ENCODE data around the gene HABP2.

HABP2 gene

GRCh38 chr10:113552701-113553100, at the start of gene HABP2:
Gene HABP2 (plus strand): TSS chr10:113553053. CDS start chr10:113553122, 69 bp downstream.
- Histone ChIP-seq H3K9me3 (ENCODE audit: control insufficient read depth, insufficient read depth, low read depth, low read length) (no peaks in the 10 kb centered on the region), H3K27me3 (ENCODE audit: control insufficient read depth, insufficient read depth, low read length) (peaks cover 94% of the 10 kb centered on the region)

GRCh38 chr10:113503930-113504329, 48.9 kb upstream of the HABP2 start:
- peaks cover 3% of the 10 kb centered on the region; the same call in 1 of the 2 replicates for H3K27me3 ChIP-seq (ENCODE audit: control insufficient read depth, insufficient read depth, low read length)
- no peaks in the 10 kb centered on the region for H3K9me3 ChIP-seq (ENCODE audit: control insufficient read depth, insufficient read depth, low read depth, low read length)
- H3K4me3 ChIP-seq (ENCODE audit: low read depth, low read length): no peak overlapping the region
- H3K4me1 ChIP-seq (ENCODE audit: control insufficient read depth, insufficient read depth, low read length): no peaks in the 10 kb centered on the region
- H3K36me3 ChIP-seq (ENCODE audit: control insufficient read depth, insufficient read depth, low read length): no peaks in the 10 kb centered on the region
- no peak overlapping the region for H3K9ac ChIP-seq (ENCODE audit: low read length)
- no peak overlapping the region for H3K27ac ChIP-seq (ENCODE audit: low read depth, low read length)

More at GRCh38 chr10:113552701-113553100, at the start of gene HABP2:
- no peaks in the 10 kb centered on the region for H3K36me3 ChIP-seq (ENCODE audit: control insufficient read depth, insufficient read depth, low read length)
- H3K4me1 ChIP-seq (ENCODE audit: control insufficient read depth, insufficient read depth, low read length): peaks cover 3% of the 10 kb centered on the region; the same call in 1 of the 2 replicates
- H3K4me3 ChIP-seq (ENCODE audit: low read depth, low read length): no peak within 1 kb of the TSS
- H3K27ac ChIP-seq (ENCODE audit: low read depth, low read length): no peak within 1 kb of the TSS
- H3K9ac ChIP-seq (ENCODE audit: low read length): no peak within 1 kb of the TSS

- no peak overlapping the region for H3K4me3 ChIP-seq (ENCODE audit: low read depth, low read length)
- H3K27ac ChIP-seq (ENCODE audit: low read depth, low read length): no peak overlapping the region
- peaks cover 3% of the 10 kb centered on the region; the same call in 1 of the 2 replicates for H3K27me3 ChIP-seq (ENCODE audit: control insufficient read depth, insufficient read depth, low read length)
- H3K9ac ChIP-seq (ENCODE audit: low read length): no peak overlapping the region
- H3K9me3 ChIP-seq (ENCODE audit: control insufficient read depth, insufficient read depth, low read depth, low read length): no peaks in the 10 kb centered on the region
- no peaks in the 10 kb centered on the region for H3K36me3 ChIP-seq (ENCODE audit: control insufficient read depth, insufficient read depth, low read length)
- no peaks in the 10 kb centered on the region for H3K4me1 ChIP-seq (ENCODE audit: control insufficient read depth, insufficient read depth, low read length)
These were observed 48.4 kb upstream of the HABP2 start for GRCh38 chr10:113504423-113504822.

GRCh38 chr10:113506476-113506875, 46.4 kb upstream of the HABP2 start:
- H3K4me3 ChIP-seq (ENCODE audit: low read depth, low read length): no peak overlapping the region
- H3K9me3 ChIP-seq (ENCODE audit: control insufficient read depth, insufficient read depth, low read depth, low read length): no peaks in the 10 kb centered on the region
- H3K27ac ChIP-seq (ENCODE audit: low read depth, low read length): no peak overlapping the region
- no peak overlapping the region for H3K9ac ChIP-seq (ENCODE audit: low read length)
- H3K27me3 ChIP-seq (ENCODE audit: control insufficient read depth, insufficient read depth, low read length): peaks cover 3% of the 10 kb centered on the region; the same call in 1 of the 2 replicates
- no peaks in the 10 kb centered on the region for H3K4me1 ChIP-seq (ENCODE audit: control insufficient read depth, insufficient read depth, low read length)
- H3K36me3 ChIP-seq (ENCODE audit: control insufficient read depth, insufficient read depth, low read length): no peaks in the 10 kb centered on the region

- Histone ChIP-seq H3K27ac (ENCODE audit: low read depth, low read length) (no peak overlapping the region), H3K4me1 (ENCODE audit: control insufficient read depth, insufficient read depth, low read length) (no peaks in the 10 kb centered on the region), H3K27me3 (ENCODE audit: control insufficient read depth, insufficient read depth, low read length) (peaks cover 2% of the 10 kb centered on the region; the same call in 1 of the 2 replicates), H3K9ac (ENCODE audit: low read length) (no peak overlapping the region), H3K36me3 (ENCODE audit: control insufficient read depth, insufficient read depth, low read length) (no peaks in the 10 kb centered on the region), H3K4me3 (ENCODE audit: low read depth, low read length) (no peak overlapping the region), H3K9me3 (ENCODE audit: control insufficient read depth, insufficient read depth, low read depth, low read length) (0 out of 2 replicates have a peak, but pooled peaks cover 6% of the 10 kb centered on the region)
These were observed 41.4 kb upstream of the HABP2 start for GRCh38 chr10:113511419-113511818.

- H3K9ac ChIP-seq (ENCODE audit: low read length): no peak overlapping the region
- H3K27ac ChIP-seq (ENCODE audit: low read depth, low read length): no peak overlapping the region
- no peaks in the 10 kb centered on the region for H3K4me1 ChIP-seq (ENCODE audit: control insufficient read depth, insufficient read depth, low read length)
- H3K27me3 ChIP-seq (ENCODE audit: control insufficient read depth, insufficient read depth, low read length): peaks cover 2% of the 10 kb centered on the region; the same call in 1 of the 2 replicates
- H3K9me3 ChIP-seq (ENCODE audit: control insufficient read depth, insufficient read depth, low read depth, low read length): 0 out of 2 replicates have a peak, but pooled peaks cover 6% of the 10 kb centered on the region
- no peaks in the 10 kb centered on the region for H3K36me3 ChIP-seq (ENCODE audit: control insufficient read depth, insufficient read depth, low read length)
- no peak overlapping the region for H3K4me3 ChIP-seq (ENCODE audit: low read depth, low read length)
These were observed 37.7 kb upstream of the HABP2 start for GRCh38 chr10:113515161-113515560.

- H3K27me3 ChIP-seq (ENCODE audit: control insufficient read depth, insufficient read depth, low read length): peaks cover 2% of the 10 kb centered on the region; the same call in 1 of the 2 replicates
- no peaks in the 10 kb centered on the region for H3K36me3 ChIP-seq (ENCODE audit: control insufficient read depth, insufficient read depth, low read length)
- 0 out of 2 replicates have a peak, but pooled peaks cover 6% of the 10 kb centered on the region for H3K9me3 ChIP-seq (ENCODE audit: control insufficient read depth, insufficient read depth, low read depth, low read length)
- no peak overlapping the region for H3K9ac ChIP-seq (ENCODE audit: low read length)
- H3K27ac ChIP-seq (ENCODE audit: low read depth, low read length): no peak overlapping the region
- H3K4me3 ChIP-seq (ENCODE audit: low read depth, low read length): no peak overlapping the region
- no peaks in the 10 kb centered on the region for H3K4me1 ChIP-seq (ENCODE audit: control insufficient read depth, insufficient read depth, low read length)
These were observed 37.3 kb upstream of the HABP2 start for GRCh38 chr10:113515601-113516000.

- Histone ChIP-seq H3K27ac (ENCODE audit: low read depth, low read length) (no peak overlapping the region), H3K9me3 (ENCODE audit: control insufficient read depth, insufficient read depth, low read depth, low read length) (0 out of 2 replicates have a peak, but pooled peaks cover 6% of the 10 kb centered on the region), H3K27me3 (ENCODE audit: control insufficient read depth, insufficient read depth, low read length) (peaks cover 2% of the 10 kb centered on the region; the same call in 1 of the 2 replicates), H3K4me1 (ENCODE audit: control insufficient read depth, insufficient read depth, low read length) (no peaks in the 10 kb centered on the region), H3K36me3 (ENCODE audit: control insufficient read depth, insufficient read depth, low read length) (no peaks in the 10 kb centered on the region), H3K9ac (ENCODE audit: low read length) (no peak overlapping the region), H3K4me3 (ENCODE audit: low read depth, low read length) (no peak overlapping the region)
These were observed 36.8 kb upstream of the HABP2 start for GRCh38 chr10:113516061-113516460.

GRCh38 chr10:113517165-113517900, 35.5 kb upstream of the HABP2 start:
- Histone ChIP-seq H3K27me3 (ENCODE audit: control insufficient read depth, insufficient read depth, low read length) (peaks cover 2% of the 10 kb centered on the region; the same call in 1 of the 2 replicates), H3K9ac (ENCODE audit: low read length) (no peak overlapping the region), H3K9me3 (ENCODE audit: control insufficient read depth, insufficient read depth, low read depth, low read length) (no peaks in the 10 kb centered on the region), H3K36me3 (ENCODE audit: control insufficient read depth, insufficient read depth, low read length) (no peaks in the 10 kb centered on the region), H3K4me1 (ENCODE audit: control insufficient read depth, insufficient read depth, low read length) (no peaks in the 10 kb centered on the region), H3K4me3 (ENCODE audit: low read depth, low read length) (no peak overlapping the region), H3K27ac (ENCODE audit: low read depth, low read length) (no peak overlapping the region)

- Histone ChIP-seq H3K9me3 (ENCODE audit: control insufficient read depth, insufficient read depth, low read depth, low read length) (no peaks in the 10 kb centered on the region), H3K27me3 (ENCODE audit: control insufficient read depth, insufficient read depth, low read length) (peaks cover 2% of the 10 kb centered on the region; the same call in 1 of the 2 replicates), H3K27ac (ENCODE audit: low read depth, low read length) (no peak overlapping the region), H3K9ac (ENCODE audit: low read length) (no peak overlapping the region), H3K4me1 (ENCODE audit: control insufficient read depth, insufficient read depth, low read length) (no peaks in the 10 kb centered on the region), H3K4me3 (ENCODE audit: low read depth, low read length) (no peak overlapping the region), H3K36me3 (ENCODE audit: control insufficient read depth, insufficient read depth, low read length) (no peaks in the 10 kb centered on the region)
These were observed 35.0 kb upstream of the HABP2 start for GRCh38 chr10:113517901-113518260.

GRCh38 chr10:113518415-113518814, 34.4 kb upstream of the HABP2 start:
- Histone ChIP-seq H3K27me3 (ENCODE audit: control insufficient read depth, insufficient read depth, low read length) (peaks cover 2% of the 10 kb centered on the region; the same call in 1 of the 2 replicates), H3K4me1 (ENCODE audit: control insufficient read depth, insufficient read depth, low read length) (no peaks in the 10 kb centered on the region), H3K27ac (ENCODE audit: low read depth, low read length) (no peak overlapping the region), H3K9ac (ENCODE audit: low read length) (no peak overlapping the region), H3K4me3 (ENCODE audit: low read depth, low read length) (no peak overlapping the region), H3K36me3 (ENCODE audit: control insufficient read depth, insufficient read depth, low read length) (no peaks in the 10 kb centered on the region), H3K9me3 (ENCODE audit: control insufficient read depth, insufficient read depth, low read depth, low read length) (no peaks in the 10 kb centered on the region)
